Measurements from ENCODE around the gene TBL1XR1.
"Not testable (repeated sequence)": the region's sequence is repeated elsewhere in the genome, so short reads cannot be mapped to it uniquely, and the experiment has no call there.

DNA sequence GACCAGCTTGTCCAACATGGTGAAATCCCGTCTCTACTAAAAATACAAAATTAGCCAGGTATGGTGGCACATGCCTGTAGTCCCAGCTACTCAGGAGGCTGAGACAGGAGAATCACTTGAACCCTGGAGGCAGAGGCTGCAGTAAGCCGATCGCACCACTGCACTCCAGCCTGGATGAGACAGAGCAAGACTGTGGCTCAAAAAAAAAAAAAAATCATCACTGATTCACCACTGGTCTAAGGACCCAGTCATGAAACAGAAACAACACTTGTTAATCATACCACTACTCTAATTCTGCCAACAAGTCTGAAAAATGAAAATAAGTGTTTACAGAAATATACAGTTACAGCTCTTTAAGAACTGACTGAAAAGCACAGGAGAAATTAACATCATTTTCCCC is 12.7 kb downstream of the TBL1XR1 start:
- TF ChIP-seq CTCF, POLR2A (IDR thresholded peaks at IDR 0.05): not testable (repeated sequence)
